ENCODE measurements around the gene CARD9.

CARD9 gene

GRCh38 chr9:136346157-136346481 lies 27.4 kb downstream of the CARD9 start:
- DNase-seq = no peak

- DNase-seq = no peak
Measured at GRCh38 chr9:136345281-136346156, 27.9 kb downstream of the CARD9 start.

GRCh38 chr9:136344544-136345280 lies 28.8 kb downstream of the CARD9 start:
- DNase-seq = no peak

- no peak for DNase-seq
Measured at GRCh38 chr9:136343884-136344269, 29.6 kb downstream of the CARD9 start.

GRCh38 chr9:136343121-136343883 lies 30.2 kb downstream of the CARD9 start:
- no peak for DNase-seq

- DNase-seq = peak; percentile 52
Measured at GRCh38 chr9:136342181-136343120, 31.0 kb downstream of the CARD9 start.

GRCh38 chr9:136341769-136342168 lies 31.7 kb downstream of the CARD9 start:
- DNase-seq = no peak

GRCh38 chr9:136341042-136341655 lies 32.3 kb downstream of the CARD9 start:
- no peak for DNase-seq

GRCh38 chr9:136340356-136341041 lies 33.0 kb downstream of the CARD9 start:
- DNase-seq = no peak

GRCh38 chr9:136339958-136340310 lies 33.5 kb downstream of the CARD9 start:
- DNase-seq = no peak

- DNase-seq = no peak
Measured at GRCh38 chr9:136339173-136339957, 34.1 kb downstream of the CARD9 start.

- DNase-seq = no peak
Measured at GRCh38 chr9:136338511-136338910, 35.0 kb downstream of the CARD9 start.

- no peak for DNase-seq
Measured at GRCh38 chr9:136337416-136338395, 35.8 kb downstream of the CARD9 start.

- DNase-seq = no peak
Measured at GRCh38 chr9:136336881-136337280, 36.6 kb downstream of the CARD9 start.

- no peak for DNase-seq
Measured at GRCh38 chr9:136336156-136336870, 37.2 kb downstream of the CARD9 start.

GRCh38 chr9:136335296-136336155 lies 37.9 kb downstream of the CARD9 start:
- DNase-seq = no peak

GRCh38 chr9:136334541-136334940 lies 38.9 kb downstream of the CARD9 start:
- DNase-seq = no peak

- no peak for DNase-seq
Measured at GRCh38 chr9:136333486-136333885, 40.0 kb downstream of the CARD9 start.

Measured in activated naive CD4-positive, alpha-beta T cell treated with anti-CD3 and anti-CD28 coated beads, Interleukin-2, amount 50 U/mL, for 16 hours (primary cell).